HG02588 (cell line): ENCODE data around the gene PHF21A.
"Not testable (repeated sequence)": the region's sequence is repeated elsewhere in the genome, so short reads cannot be mapped to it uniquely, and the experiment has no call there.

ENCODE experiments used
- ATAC-seq: cut with Tn5 transposase; IDR thresholded peaks from one replicate; pipeline ENCODE4 v1.9.1; 2021; ENCODE audit warnings: mild to moderate bottlenecking, moderate library complexity; ENCODE audit not compliant: unreplicated experiment

The PHF21A gene

GRCh38 chr11:45988921-45989320, 132.3 kb downstream of the PHF21A start:
- ATAC-seq: no peak

GRCh38 chr11:45985212-45985611, 136.0 kb downstream of the PHF21A start:
- no peak for ATAC-seq

GRCh38 chr11:45984192-45984591, 137.1 kb downstream of the PHF21A start:
- no peak for ATAC-seq

DNA sequence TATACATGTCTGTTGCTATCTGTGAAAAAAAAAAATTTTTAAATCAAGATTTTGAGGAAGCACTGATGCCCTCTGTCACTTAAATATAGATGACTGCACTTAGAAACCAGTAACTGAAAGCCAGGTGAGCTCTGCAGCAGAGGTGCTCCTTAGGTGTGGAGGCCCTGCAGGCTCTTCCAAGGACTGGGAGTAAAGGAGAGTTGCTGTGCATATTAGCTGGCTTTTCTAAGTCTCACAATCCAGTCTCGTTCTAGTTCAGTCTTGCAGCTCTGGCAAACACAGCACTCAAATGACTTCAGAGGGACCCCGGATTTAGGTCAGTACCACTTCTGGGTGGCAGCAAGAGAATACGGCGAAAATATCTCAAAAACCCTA, 137.8 kb downstream of the PHF21A start:
- ATAC-seq: no peak

DNA sequence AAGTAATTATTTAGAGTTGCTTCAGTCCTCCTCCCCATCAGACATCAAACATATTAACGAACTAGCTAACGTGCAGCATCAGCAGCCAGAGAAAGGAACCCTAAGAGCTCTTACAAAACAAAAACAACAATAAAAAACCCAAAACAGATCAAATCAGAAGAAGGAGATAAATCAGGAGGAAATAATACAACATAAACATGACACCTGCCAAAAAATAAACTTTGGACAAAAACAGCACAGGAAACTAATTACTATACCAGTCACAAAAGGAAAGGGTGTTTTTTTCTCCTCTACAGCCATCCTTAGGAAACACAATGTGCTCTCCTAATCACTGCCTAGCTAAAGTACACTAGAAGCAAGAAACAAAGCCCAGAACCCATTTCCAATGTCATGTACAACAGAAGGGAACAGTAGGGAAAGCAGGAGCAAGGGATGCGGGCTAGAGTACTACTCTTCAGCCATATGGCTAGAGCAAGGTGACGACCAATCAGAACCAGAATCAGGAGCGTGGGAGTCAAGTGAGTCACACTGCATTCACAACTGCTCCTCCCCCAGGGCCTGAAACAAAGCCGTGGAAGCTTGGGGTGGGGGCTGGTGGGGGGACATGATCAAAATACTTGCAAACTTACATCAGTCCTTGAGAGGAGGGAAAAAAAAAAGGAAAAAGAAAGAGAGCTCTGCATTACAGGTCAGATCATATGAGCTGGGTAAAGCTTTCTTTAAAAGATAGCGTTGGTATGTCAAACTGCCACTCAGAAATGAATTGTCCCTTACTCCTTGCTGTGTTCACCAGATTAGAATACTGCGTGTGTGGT, 138.4 kb downstream of the PHF21A start:
- no peak for ATAC-seq

DNA sequence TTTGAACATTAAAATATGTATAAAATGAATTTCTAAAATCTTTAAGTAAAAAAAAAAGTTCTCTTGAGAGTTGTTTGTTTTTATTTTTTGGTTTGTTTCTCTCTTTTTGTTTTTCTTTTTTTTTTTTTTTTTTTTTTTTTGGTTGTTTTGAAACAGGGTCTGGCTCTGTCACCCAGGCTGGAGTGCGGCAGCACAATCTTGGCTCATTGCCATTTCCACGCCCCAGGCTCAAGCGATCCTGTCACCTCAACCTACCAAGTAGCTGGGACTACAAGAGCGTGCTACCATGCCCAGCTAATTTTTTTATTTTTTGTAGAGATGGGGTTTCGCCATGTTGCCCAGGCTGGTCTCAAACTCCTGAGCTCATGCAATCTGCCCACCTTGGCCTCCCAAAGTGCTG, 139.4 kb downstream of the PHF21A start:
- ATAC-seq: not testable (repeated sequence)

- ATAC-seq: no peak
These were observed 146.4 kb downstream of the PHF21A start for GRCh38 chr11:45974806-45975205.

DNA sequence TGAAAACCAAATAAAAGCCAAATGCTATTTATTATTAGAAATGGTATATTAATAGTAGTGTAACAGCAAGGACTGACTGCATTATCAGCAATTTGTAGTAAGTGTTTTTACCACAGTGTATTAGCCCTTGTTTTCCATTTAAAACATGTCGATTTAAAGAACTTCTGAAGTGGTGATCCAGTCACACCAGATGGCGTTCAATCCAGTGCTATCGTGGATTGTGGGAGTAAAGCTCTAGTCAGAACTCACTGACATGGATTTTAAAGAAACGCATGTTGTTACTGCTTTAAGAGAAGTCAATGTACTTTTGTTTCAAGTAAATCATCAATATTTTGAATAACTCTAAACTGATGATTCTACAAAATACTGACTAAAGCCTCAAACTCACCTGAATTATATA, 147.7 kb downstream of the PHF21A start:
- no peak for ATAC-seq

DNA sequence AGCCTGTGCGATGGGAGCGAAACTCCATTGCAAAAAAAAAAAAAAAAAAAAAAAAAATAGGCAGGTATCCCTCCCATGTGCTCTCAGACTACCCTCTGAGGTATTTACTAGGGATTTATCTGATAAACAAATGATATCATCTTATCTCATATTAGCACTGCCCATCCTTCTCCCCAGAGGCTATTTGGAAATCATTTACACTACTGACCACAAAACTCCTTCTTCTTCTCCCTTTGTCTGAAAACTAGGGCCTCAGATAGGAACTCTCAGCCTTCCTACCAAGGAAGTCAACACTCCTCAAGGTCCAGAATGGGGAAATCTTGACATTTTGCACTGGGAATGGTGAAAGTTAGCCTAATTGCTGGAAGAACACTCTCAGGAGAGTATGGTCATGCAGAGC, 152.4 kb downstream of the PHF21A start:
- ATAC-seq: no peak

- ATAC-seq: no peak
These were observed 153.7 kb downstream of the PHF21A start for GRCh38 chr11:45967506-45967905.

DNA sequence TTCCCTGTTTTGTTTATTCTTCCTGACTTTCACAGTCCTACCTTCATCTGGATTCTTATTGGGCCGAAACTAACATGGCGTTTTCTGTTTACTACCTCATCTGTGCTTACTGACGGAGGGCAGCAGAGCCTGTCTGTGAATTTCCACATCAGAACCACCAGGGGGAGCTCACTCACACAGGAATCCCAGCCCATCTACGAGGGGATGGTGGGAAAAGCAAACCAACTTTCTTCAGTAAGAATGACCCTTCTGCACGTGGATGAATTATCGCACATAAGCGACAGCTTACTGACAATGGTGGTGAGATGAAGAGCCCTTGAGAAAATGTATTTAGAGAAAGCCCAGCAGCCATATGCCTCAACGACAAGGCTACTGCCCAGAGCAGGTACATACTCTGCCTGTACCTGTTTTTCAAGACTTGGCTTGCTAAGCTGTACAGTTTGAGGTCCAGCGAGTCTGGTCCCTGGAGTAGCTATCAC, 156.3 kb downstream of the PHF21A start:
- ATAC-seq: peak; percentile 67

GRCh38 chr11:45961751-45962240, 159.5 kb downstream of the PHF21A start:
- no peak for ATAC-seq

- no peak for ATAC-seq
These were observed 160.7 kb downstream of the PHF21A start for GRCh38 chr11:45960387-45961095.

DNA sequence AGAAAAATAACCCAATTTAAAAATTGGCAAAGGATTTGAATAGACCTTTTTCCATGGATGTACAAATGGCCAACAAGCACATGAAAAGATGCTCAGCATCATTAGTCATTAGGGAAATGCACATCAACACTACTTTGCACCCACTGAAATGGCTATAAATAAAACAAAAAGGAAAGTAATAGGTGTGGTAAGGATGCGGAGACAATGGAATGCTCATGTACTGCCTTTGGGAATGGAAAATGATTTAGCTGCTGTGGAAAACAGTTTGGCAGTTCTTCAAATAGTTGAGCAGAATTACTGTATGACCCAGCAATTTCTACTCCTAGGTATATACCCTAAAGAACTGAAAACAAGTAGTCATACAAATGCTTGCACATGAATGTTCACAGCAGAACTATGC, 161.4 kb downstream of the PHF21A start:
- no peak for ATAC-seq

GRCh38 chr11:45949992-45950407, 171.3 kb downstream of the PHF21A start:
- no peak for ATAC-seq

GRCh38 chr11:45948356-45948755, 172.9 kb downstream of the PHF21A start:
- no peak for ATAC-seq

- no peak for ATAC-seq
These were observed 173.4 kb downstream of the PHF21A start for GRCh38 chr11:45947885-45948284.

- no peak for ATAC-seq
These were observed 175.8 kb downstream of the PHF21A start for GRCh38 chr11:45945397-45945999.

- no peak for ATAC-seq
These were observed 178.9 kb downstream of the PHF21A start for GRCh38 chr11:45942381-45942780.

DNA sequence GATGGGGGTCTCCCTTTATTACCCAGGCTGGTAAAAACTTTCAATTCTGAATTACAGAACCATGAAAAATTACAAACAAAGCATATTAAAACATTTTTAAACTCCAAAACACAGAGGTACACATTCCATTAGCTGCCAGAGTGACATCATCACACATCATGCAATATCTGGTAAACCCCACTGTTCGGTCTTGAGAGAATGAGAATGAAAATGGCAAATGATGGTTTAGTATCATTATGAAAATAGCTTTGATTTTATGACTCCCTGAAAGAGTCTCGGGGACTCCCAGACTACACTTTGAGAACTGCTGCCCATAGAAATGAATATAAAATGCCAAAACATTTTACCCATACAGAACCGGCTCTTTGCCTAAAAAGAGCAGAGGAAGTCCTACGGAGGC, 180.0 kb downstream of the PHF21A start:
- no peak for ATAC-seq

DNA sequence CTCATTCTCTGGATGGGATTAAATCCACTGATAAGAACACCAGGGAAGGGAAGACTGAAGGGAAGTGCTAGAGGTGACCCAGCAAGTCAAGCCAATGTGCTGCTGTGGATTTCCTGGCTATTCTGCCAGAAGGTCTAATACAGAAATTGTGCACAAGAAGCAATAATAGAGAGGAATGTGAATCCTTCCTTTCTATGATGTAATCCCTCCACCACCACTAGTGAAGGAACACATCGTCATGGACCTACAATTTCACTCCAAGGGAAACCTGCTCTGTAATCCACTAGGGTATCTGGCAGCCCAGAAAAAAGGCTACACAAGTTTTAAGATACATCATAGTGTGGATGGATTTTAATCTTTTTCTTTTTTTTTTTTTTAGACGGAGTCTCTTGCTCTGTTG, 181.4 kb downstream of the PHF21A start:
- no peak for ATAC-seq

- no peak for ATAC-seq
These were observed 183.3 kb downstream of the PHF21A start for GRCh38 chr11:45937916-45938315.
